A549 (cell line): ENCODE data around the gene CACNA1D. TPM values are rescaled to one million over a fixed set of nuclear protein-coding genes. Genes with fewer than 3 reads are reported as not detected.
A peak's percentile ranks its signal among the peaks of the same experiment; 100 is the strongest.

Experiments used
- ATAC-seq, 2 experiments: fragments of 200-7000 bp in 1 of 2; fragments of >200 bp in 1 of 2; cut with Nextera tagmentation in 1 of 2; cut with Tn5 transposase in 1 of 2; 3 replicates each; pipeline versions ENCODE4 v1.8.0 to v1.9.1; 2018 to 2020; ENCODE audit warnings: mild to moderate bottlenecking in 1 of 2, moderate library complexity in 1 of 2
- CTCF ChIA-PET: fragments of 300-600 bp; sonication (Branson Sonifier 250); formaldehyde crosslinking; extraction: SDS; loops from one replicate; lab custom pipeline; 2021; ENCODE audit warnings: antibody characterized with exemption, inconsistent platforms; lab: Yijun Ruan, JAX
- POLR2A ChIA-PET: fragments of 350-600 bp; formaldehyde crosslinking; extraction: SDS; loops from one replicate; lab custom pipeline; 2021; ENCODE audit warnings: antibody characterized with exemption, inconsistent platforms; lab: Yijun Ruan, JAX
- DNase-seq, 2 experiments: peaks; one replicate each; pipeline versions ENCODE4 v3.0.0 to v3.0.0-alpha.2; 2011 to 2016; ENCODE audit warnings: low read depth in 1 of 2, low spot score in 1 of 2
- FAIRE-seq: peaks from 2 replicates; lab custom pipeline; 2011; peaks lifted over from hg19 to GRCh38; lab: Jason Lieb, UNC
- H3K27ac ChIP-seq, 2 experiments: fragments of >200 bp; sonication (Bioruptor Twin); formaldehyde crosslinking; 3 replicates each; pipeline ENCODE4 v1.5.1; 2016 to 2017
- H3K4me1 ChIP-seq: fragments of >200 bp; sonication (Bioruptor Twin); formaldehyde crosslinking; 3 replicates; pipeline ENCODE4 v1.6.1; 2016
- H3K4me2 ChIP-seq: fragments of >200 bp; sonication (Bioruptor Twin); formaldehyde crosslinking; 3 replicates; pipeline ENCODE4 v1.6.1; 2016
- H3K4me3 ChIP-seq: fragments of >200 bp; sonication (Bioruptor Twin); formaldehyde crosslinking; 3 replicates; pipeline ENCODE4 v1.5.1; 2016
- H3K9me3 ChIP-seq: fragments of >200 bp; sonication (Bioruptor Twin); formaldehyde crosslinking; 3 replicates; pipeline ENCODE4 v1.6.1; 2016
- CBX8 ChIP-seq: fragments of 200-600 bp; sonication (generic); IDR thresholded peaks from 2 replicates; pipeline ENCODE4 v1.6.1; 2016
- CEBPB ChIP-seq, 2 experiments: fragments of >200 bp in 1 of 2; sonication (Bioruptor Twin) in 1 of 2; formaldehyde crosslinking in 1 of 2; IDR thresholded peaks; 2 replicates each; pipeline ENCODE4 v1.6.1; 2012 to 2016
- CHD2 ChIP-seq: fragments of 150-350 bp; IDR thresholded peaks from 2 replicates; pipeline ENCODE4 v1.6.1; 2014; ENCODE audit warnings: low read length; ENCODE audit not compliant: partially characterized antibody
- EHF ChIP-seq: fragments of 250-450 bp; sonication (Bioruptor Pico); IDR thresholded peaks from 2 replicates; pipeline ENCODE4 v1.5.0; 2020; ENCODE audit warnings: mild to moderate bottlenecking
- ELK1 ChIP-seq: fragments of 150-350 bp; IDR thresholded peaks from 2 replicates; pipeline ENCODE4 v1.6.1; 2014; ENCODE audit warnings: low read depth, mild to moderate bottlenecking, low read length
- FOSB ChIP-seq: fragments of 250-450 bp; sonication (Bioruptor Pico); IDR thresholded peaks from 2 replicates; pipeline ENCODE4 v1.5.0; 2020; ENCODE audit warnings: mild to moderate bottlenecking, moderate library complexity
- HMGXB4 ChIP-seq: fragments of 250-450 bp; sonication (Bioruptor Pico); IDR thresholded peaks from 2 replicates; pipeline ENCODE4 v1.5.0; 2021; ENCODE audit warnings: mild to moderate bottlenecking, moderate library complexity, borderline replicate concordance
- HOXB13 ChIP-seq: fragments of 250-450 bp; sonication (Bioruptor Pico); IDR thresholded peaks from 2 replicates; pipeline ENCODE4 v1.5.0; 2020; ENCODE audit warnings: low read depth, mild to moderate bottlenecking, moderate library complexity
- HOXB5 ChIP-seq: fragments of 250-450 bp; sonication (Bioruptor Pico); IDR thresholded peaks from 2 replicates; pipeline ENCODE4 v1.5.0; 2020; ENCODE audit warnings: mild to moderate bottlenecking, moderate library complexity
- JUNB ChIP-seq: fragments of >200 bp; sonication (Bioruptor Twin); formaldehyde crosslinking; IDR thresholded peaks from 2 replicates; pipeline ENCODE4 v1.6.1; 2016
- KDM1A ChIP-seq: fragments of 200-600 bp; sonication (generic); IDR thresholded peaks from 2 replicates; pipeline ENCODE4 v1.6.1; 2016; ENCODE audit warnings: low read depth, mild to moderate bottlenecking
- KDM5A ChIP-seq: fragments of 200-600 bp; sonication (generic); IDR thresholded peaks from 2 replicates; pipeline ENCODE4 v1.6.1; 2016; ENCODE audit warnings: antibody characterized with exemption, mild to moderate bottlenecking
- MAX ChIP-seq: IDR thresholded peaks from 2 replicates; pipeline ENCODE4 v1.6.1; 2012
- NFE2L2 ChIP-seq: fragments of 150-350 bp; conservative IDR thresholded peaks from 2 replicates; pipeline ENCODE4 v1.6.1; 2014; ENCODE audit warnings: low read length
- NR3C1 ChIP-seq: fragments of >200 bp; sonication (Bioruptor Twin); formaldehyde crosslinking; IDR thresholded peaks from 3 replicates; pipeline ENCODE4 v1.6.1; 2017
- POLR2A ChIP-seq: IDR thresholded peaks from 2 replicates; pipeline ENCODE4 v1.6.1; 2012; ENCODE audit warnings: mild to moderate bottlenecking, low read length
- RAD21 ChIP-seq, 2 experiments: fragments of >200 bp in 1 of 2; sonication (Bioruptor Twin) in 1 of 2; formaldehyde crosslinking in 1 of 2; IDR thresholded peaks in 1 of 2; conservative IDR thresholded peaks in 1 of 2; 2 replicates in 1 of 2; 3 replicates in 1 of 2; pipeline ENCODE4 v1.6.1; 2012 to 2018; ENCODE audit warnings: inconsistent platforms in 1 of 2
- RARB ChIP-seq: fragments of 250-450 bp; sonication (Bioruptor Pico); IDR thresholded peaks from 2 replicates; pipeline ENCODE4 v1.8.0; 2021; ENCODE audit warnings: mild to moderate bottlenecking, moderate library complexity
- RCOR1 ChIP-seq: fragments of 150-350 bp; IDR thresholded peaks from 2 replicates; pipeline ENCODE4 v1.6.1; 2014; ENCODE audit warnings: antibody characterized with exemption, low read length, low read depth
- TP53 ChIP-seq: fragments of 250-450 bp; sonication (Bioruptor Pico); IDR thresholded peaks from 2 replicates; pipeline ENCODE4 v1.5.0; 2021; ENCODE audit warnings: mild to moderate bottlenecking, moderate library complexity
- ZFP36 ChIP-seq: fragments of 450-650 bp; IDR thresholded peaks from 2 replicates; pipeline ENCODE4 v1.6.1; 2014; ENCODE audit warnings: borderline replicate concordance; ENCODE audit not compliant: partially characterized antibody
- WGBS: methylation state at CpG from one replicate; pipeline ENCODE4 v1.1.6; 2017; ENCODE audit errors: missing lambda C conversion rate; 5-methylcytosine and 5-hydroxymethylcytosine counted together
- polyA plus RNA-seq, 4 experiments: library from polyadenylated mRNA; depleted of rRNA in 3 of 4; stranded (reverse); fragments of >200 nt; fragmentation: RNase III in 1 of 4; extraction: RNeasy Plus Mini Kit Qiagen cat#74134 plus additional on column Dnase treatment in 1 of 4; gene quantifications; 2 replicates in 3 of 4; 3 replicates in 1 of 4; pipeline ENCODE4 v1.2.3, GENCODE V29; 2011 to 2017
- TF ChIP-seq, protein P1 (sequence below): fragments of >200 bp; sonication (Bioruptor Twin); formaldehyde crosslinking; IDR thresholded peaks from 3 replicates; pipeline ENCODE4 v1.5.1; 2016
- TF ChIP-seq, protein P2 (sequence below): fragments of >200 bp; sonication (Bioruptor Twin); formaldehyde crosslinking; IDR thresholded peaks from 2 replicates; pipeline ENCODE4 v1.6.1; 2016

Gene CACNA1D
- polyA plus RNA-seq, 2 of the 4 experiments (the other 2 are of a cell fraction) = 1.1 to 10.7 TPM

DNA sequence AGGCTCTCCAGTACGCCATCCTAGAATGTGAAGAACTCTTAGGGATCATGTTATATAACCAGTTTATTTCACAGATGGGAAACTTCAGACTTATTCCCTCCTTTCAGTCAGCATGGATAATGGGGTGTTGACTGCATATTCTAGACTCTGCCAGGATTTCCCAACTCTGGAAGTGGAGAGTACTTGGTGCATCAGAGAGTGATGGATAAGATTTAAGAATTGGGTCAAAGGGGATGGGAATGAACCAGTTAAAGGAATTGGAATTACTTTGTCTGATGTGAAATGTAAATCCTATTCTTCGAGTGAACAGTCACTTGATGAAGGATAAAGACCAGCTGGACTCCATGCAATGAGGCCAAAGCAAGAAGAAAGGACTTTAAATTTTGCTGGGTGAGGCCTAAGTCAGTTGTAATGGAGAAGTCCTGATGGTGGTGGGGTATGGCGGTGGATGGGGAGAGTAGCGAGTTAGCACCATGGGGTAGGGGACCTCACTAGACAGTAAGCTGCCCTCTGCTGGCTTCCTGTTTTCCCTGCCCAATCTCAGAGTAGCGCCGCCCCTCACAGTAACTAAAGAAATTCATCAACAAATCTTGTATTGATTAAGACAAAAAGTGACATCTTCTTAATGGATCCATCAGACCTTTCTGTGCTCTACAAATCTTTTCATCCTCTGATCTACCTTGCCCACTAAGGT is 7.3 kb upstream of the CACNA1D start:
- FAIRE-seq = no peak
- H3K4me1 ChIP-seq = peaks cover 53% of the 10 kb centered on the region
- H3K27ac ChIP-seq = peak overlapping the region; percentile 52 to 57; a peak in 5 of 6 replicates
- CTCF ChIA-PET = no interaction called here
- POLR2A ChIA-PET = no interaction called here
- peak in 1 of 2 experiments; percentile 64; a peak in 3 of 6 replicates for ATAC-seq
- H3K9me3 ChIP-seq = no peaks in the 10 kb centered on the region
- no peak for TF ChIP-seq NR3C1
- 0 out of 5 replicates have a peak, but pooled peaks of 1 of the 2 experiments have one; percentile 14 for TF ChIP-seq RAD21 (conservative IDR thresholded peaks at IDR 0.05 in 1 of 2, IDR thresholded peaks at IDR 0.05 in 1 of 2)
- TF ChIP-seq HOXB13 (CRISPR knock-in tag) = no peak
- TF ChIP-seq, protein P1, sequence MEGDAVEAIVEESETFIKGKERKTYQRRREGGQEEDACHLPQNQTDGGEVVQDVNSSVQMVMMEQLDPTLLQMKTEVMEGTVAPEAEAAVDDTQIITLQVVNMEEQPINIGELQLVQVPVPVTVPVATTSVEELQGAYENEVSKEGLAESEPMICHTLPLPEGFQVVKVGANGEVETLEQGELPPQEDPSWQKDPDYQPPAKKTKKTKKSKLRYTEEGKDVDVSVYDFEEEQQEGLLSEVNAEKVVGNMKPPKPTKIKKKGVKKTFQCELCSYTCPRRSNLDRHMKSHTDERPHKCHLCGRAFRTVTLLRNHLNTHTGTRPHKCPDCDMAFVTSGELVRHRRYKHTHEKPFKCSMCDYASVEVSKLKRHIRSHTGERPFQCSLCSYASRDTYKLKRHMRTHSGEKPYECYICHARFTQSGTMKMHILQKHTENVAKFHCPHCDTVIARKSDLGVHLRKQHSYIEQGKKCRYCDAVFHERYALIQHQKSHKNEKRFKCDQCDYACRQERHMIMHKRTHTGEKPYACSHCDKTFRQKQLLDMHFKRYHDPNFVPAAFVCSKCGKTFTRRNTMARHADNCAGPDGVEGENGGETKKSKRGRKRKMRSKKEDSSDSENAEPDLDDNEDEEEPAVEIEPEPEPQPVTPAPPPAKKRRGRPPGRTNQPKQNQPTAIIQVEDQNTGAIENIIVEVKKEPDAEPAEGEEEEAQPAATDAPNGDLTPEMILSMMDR = peak; percentile 21; the same call in 1 of the 3 replicates
- WGBS = 91% methylated on average over 6 of the region's 6 CpGs
- no peak overlapping the region for H3K4me3 ChIP-seq
- H3K4me2 ChIP-seq = no peak overlapping the region
- DNase-seq = no peak

DNA sequence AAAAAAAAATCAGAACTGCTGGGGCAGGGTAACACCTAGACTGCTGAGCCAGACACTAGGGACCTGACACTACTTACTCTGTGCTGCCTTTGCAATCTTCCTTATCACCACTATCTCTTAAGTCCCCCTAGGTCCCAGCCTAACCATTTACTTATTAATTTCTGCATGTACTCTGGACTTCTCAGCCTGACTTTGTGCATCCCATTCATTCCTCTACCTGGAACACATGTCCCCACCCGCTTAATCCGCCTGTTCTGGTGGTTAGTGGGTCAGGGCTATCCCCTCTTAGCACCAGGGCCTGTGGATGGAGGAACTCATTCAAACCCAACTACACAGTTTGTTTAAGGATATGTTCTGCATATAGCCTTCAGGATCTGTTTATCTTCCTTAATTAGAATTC is 5.0 kb upstream of the CACNA1D start:
- CTCF ChIA-PET = no interaction called here

DNA sequence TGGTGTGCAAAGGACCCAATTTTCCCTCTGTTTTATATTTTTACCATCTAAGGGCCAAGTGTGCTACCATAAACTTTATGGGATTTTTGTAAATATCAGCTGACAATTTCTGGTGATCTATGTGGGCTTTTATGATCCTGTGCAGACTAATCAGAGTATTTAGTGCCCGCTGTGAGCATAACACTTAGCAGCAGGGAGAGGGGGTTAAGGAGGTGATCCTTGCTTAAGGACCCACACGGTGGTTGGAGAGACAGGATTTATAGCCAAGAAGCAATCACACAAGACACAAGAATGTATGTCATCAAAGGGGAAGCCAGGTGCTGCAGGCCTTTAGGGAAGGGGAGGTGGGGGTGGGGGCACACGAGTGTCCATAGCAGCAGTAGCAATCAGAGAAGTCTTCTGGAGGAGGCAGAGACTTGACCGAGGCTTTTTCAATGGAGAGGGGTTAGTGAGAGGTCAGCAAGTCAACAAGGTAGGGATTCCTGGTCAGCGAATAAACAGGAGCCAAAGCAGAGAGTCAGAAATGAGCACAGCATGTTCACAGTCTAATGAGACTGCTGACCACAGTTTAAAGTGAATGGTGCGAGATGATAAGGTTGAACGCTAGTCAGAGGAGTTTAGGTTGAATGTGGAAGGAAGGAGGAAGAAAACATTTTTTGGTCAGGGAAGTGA is 4.5 kb upstream of the CACNA1D start:
- ChIA-PET POLR2A (no interaction called here), CTCF (interaction anchor here (0.6 kb wide), 1 partner anchor 38 kb away, joined by 3 read pairs; no protein-coding TSS in a partner anchor)
- WGBS = 62% methylated on average over 7 of the region's 7 CpGs

More for the DNA sequence above, 5.0 kb upstream of the CACNA1D start:
- no peak for TF ChIP-seq CBX8
- no peak for TF ChIP-seq POLR2A
- no peak for TF ChIP-seq KDM5A
- TF ChIP-seq EHF (CRISPR knock-in tag) = no peak
- TF ChIP-seq RARB (CRISPR knock-in tag) = no peak
- TF ChIP-seq RAD21 (conservative IDR thresholded peaks at IDR 0.05 in 1 of 2, IDR thresholded peaks at IDR 0.05 in 1 of 2) = no peak
- TF ChIP-seq HOXB13 (CRISPR knock-in tag) = no peak
- TF ChIP-seq FOSB (CRISPR knock-in tag) = no peak
- TF ChIP-seq ELK1 = no peak
- TF ChIP-seq CHD2 = no peak
- no peak for TF ChIP-seq CEBPB (IDR thresholded peaks at IDR 0.05)
- TF ChIP-seq, protein P2, sequence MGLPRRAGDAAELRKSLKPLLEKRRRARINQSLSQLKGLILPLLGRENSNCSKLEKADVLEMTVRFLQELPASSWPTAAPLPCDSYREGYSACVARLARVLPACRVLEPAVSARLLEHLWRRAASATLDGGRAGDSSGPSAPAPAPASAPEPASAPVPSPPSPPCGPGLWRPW = no peak
- TF ChIP-seq MAX = no peak
- TF ChIP-seq JUNB = no peak
- TF ChIP-seq NFE2L2 = no peak
- TF ChIP-seq KDM1A = no peak
- TF ChIP-seq HOXB5 = no peak
- FAIRE-seq (no peak), DNase-seq (no peak), ATAC-seq (0 out of 6 replicates have a peak, but pooled peaks of 1 of the 2 experiments have one; percentile 21)
- Histone ChIP-seq H3K9me3 (no peaks in the 10 kb centered on the region), H3K4me1 (peaks cover 51% of the 10 kb centered on the region), H3K4me3 (no peak overlapping the region), H3K4me2 (no peak overlapping the region), H3K27ac (peak overlapping the region; percentile 51 to 55; a peak in 3 of 6 replicates)
- 95% methylated on average over 2 of the region's 2 CpGs for WGBS
- POLR2A ChIA-PET = no interaction called here

More for the DNA sequence above, 4.5 kb upstream of the CACNA1D start:
- no peak overlapping the region for H3K4me2 ChIP-seq
- H3K4me3 ChIP-seq = no peak overlapping the region
- H3K27ac ChIP-seq = peak overlapping the region; percentile 51 to 55; a peak in 4 of 6 replicates
- H3K9me3 ChIP-seq = no peaks in the 10 kb centered on the region
- no peak for ATAC-seq
- no peak for DNase-seq
- TF ChIP-seq RAD21 (conservative IDR thresholded peaks at IDR 0.05 in 1 of 2, IDR thresholded peaks at IDR 0.05 in 1 of 2) (no peak), RCOR1 (no peak), HMGXB4 (CRISPR knock-in tag) (no peak), NR3C1 (no peak), TP53 (CRISPR knock-in tag) (no peak), KDM5A (no peak), EHF (CRISPR knock-in tag) (no peak), ZFP36 (no peak)
- TF ChIP-seq, all 56 proteins: peak for 0
- peaks cover 50% of the 10 kb centered on the region for H3K4me1 ChIP-seq
- no peak for FAIRE-seq
